Vagina (tissue), 2 donors: Measurements from ENCODE around the gene SYCE3. TPM values are rescaled to one million over a fixed set of nuclear protein-coding genes. Genes with fewer than 3 reads are reported as not detected.

Experiments
- DNase-seq, 2 donors: peaks; one replicate each; pipeline ENCODE4 v3.0.0-alpha.2; 2017; ENCODE audit errors: extremely low spot score in 2 of 2
- H3K27ac ChIP-seq: fragments of 200-600 bp; sonication (generic); one replicate; pipeline ENCODE4 v1.5.1; 2019
- H3K27me3 ChIP-seq: fragments of 200-600 bp; sonication (generic); one replicate; pipeline ENCODE4 v1.5.1; 2019
- H3K36me3 ChIP-seq, 2 donors: fragments of 200-600 bp; sonication (generic); one replicate each; pipeline ENCODE4 v1.5.1; 2017 to 2019
- H3K4me1 ChIP-seq: fragments of 200-600 bp; sonication (generic); one replicate; pipeline ENCODE4 v1.5.1; 2019
- H3K4me3 ChIP-seq, 2 donors: fragments of 200-600 bp; sonication (generic); 1 replicate in 1 of 2; 2 replicates in 1 of 2; pipeline ENCODE4 v1.5.1; 2016 to 2019
- H3K9me3 ChIP-seq: fragments of 200-600 bp; sonication (generic); one replicate; pipeline ENCODE4 v1.5.1; 2019
- CTCF ChIP-seq, 3 experiments: fragments of 450-650 bp in 2 of 3; fragments of 200-600 bp in 1 of 3; sonication (generic) in 1 of 3; IDR thresholded peaks; one replicate each; pipeline ENCODE4 v1.5.1; 2017 to 2019; ENCODE audit warnings: antibody characterized with exemption in 3 of 3, mild to moderate bottlenecking in 2 of 3, moderate library complexity in 2 of 3
- POLR2A ChIP-seq, 2 donors: fragments of 450-650 bp; IDR thresholded peaks; one replicate each; pipeline ENCODE4 v1.6.1; 2017; ENCODE audit warnings: antibody characterized with exemption in 2 of 2, mild to moderate bottlenecking in 2 of 2, moderate library complexity in 2 of 2
- POLR2AphosphoS5 ChIP-seq, 2 donors: sonication (generic); formaldehyde crosslinking; IDR thresholded peaks; one replicate each; pipeline ENCODE4 v1.9.0; 2017; ENCODE audit warnings: antibody characterized with exemption in 2 of 2, mild to moderate bottlenecking in 2 of 2, low read depth in 1 of 2; ENCODE audit not compliant: insufficient read depth in 1 of 2
- intact Hi-C: fragments of 100-400 bp; cut with DNase I; formaldehyde crosslinking; loops from one replicate; pipeline ENCODE4 v1.15.1; 2023
- total RNA-seq: library from RNA; depleted of rRNA; stranded (reverse); fragments of >200 nt; gene quantifications from one replicate; pipeline ENCODE4 v1.2.3, GENCODE V29; 2016

SYCE3 gene
- total RNA-seq, 1 donor from 2014 or later: not detected

- Histone ChIP-seq H3K9me3 (no peaks in the 10 kb centered on the region), H3K36me3 (peaks cover 0 to 37% of the 10 kb centered on the region in 2 donors), H3K4me3 (peak within 1 kb of the TSS; percentile 61 to 84), H3K27me3 (no peaks in the 10 kb centered on the region), H3K4me1 (peaks cover 45% of the 10 kb centered on the region), H3K27ac (peak within 1 kb of the TSS; percentile 92)
- no peak for DNase-seq
- TF ChIP-seq POLR2AphosphoS5 (IDR thresholded peaks at IDR 0.05; ENCODE audit: insufficient read depth in 1 of 2, low read depth in 1 of 2): peak; percentile 79 to 90
- peak in 1 of 3 experiments; percentile 45 for TF ChIP-seq CTCF (IDR thresholded peaks at IDR 0.05)
- TF ChIP-seq POLR2A (IDR thresholded peaks at IDR 0.05): peak; percentile 45 to 52
- intact Hi-C loops: loop anchor here (5.0 to 10.0 kb wide), 2 partner anchors 57 to 260 kb away; partner anchors contain the start of genes CHKB and MAPK12
Measured at GRCh38 chr22:50525104-50525857, 37.4 kb downstream of the SYCE3 start, which contains the start of gene SCO2. Gene SCO2, minus strand, starts transcription at chr22:50525598. Its CDS starts 1,187 bp downstream, at chr22:50524411.

GRCh38 chr22:50524676-50525103 is 38.0 kb downstream of the SYCE3 start:
- Histone ChIP-seq H3K27me3 (no peaks in the 10 kb centered on the region), H3K9me3 (no peaks in the 10 kb centered on the region), H3K4me1 (peaks cover 43% of the 10 kb centered on the region), H3K27ac (peak overlapping the region; percentile 92), H3K36me3 (peaks cover 0 to 41% of the 10 kb centered on the region in 2 donors), H3K4me3 (peak overlapping the region; percentile 61 to 84)
- no peak for DNase-seq
- intact Hi-C loops: loop anchor here (5.0 to 10.0 kb wide), 2 partner anchors 58 to 260 kb away; partner anchors contain the start of genes CHKB and MAPK12
- no peak for TF ChIP-seq CTCF (IDR thresholded peaks at IDR 0.05)
- no peak for TF ChIP-seq POLR2AphosphoS5 (IDR thresholded peaks at IDR 0.05; ENCODE audit: insufficient read depth in 1 of 2, low read depth in 1 of 2)
- no peak for TF ChIP-seq POLR2A (IDR thresholded peaks at IDR 0.05)

GRCh38 chr22:50523806-50524675 is 38.7 kb downstream of the SYCE3 start:
- peaks cover 0 to 47% of the 10 kb centered on the region in 2 donors for H3K36me3 ChIP-seq

GRCh38 chr22:50523458-50523805 is 39.3 kb downstream of the SYCE3 start:
- Histone ChIP-seq H3K4me1 (peaks cover 31% of the 10 kb centered on the region), H3K27me3 (no peaks in the 10 kb centered on the region), H3K9me3 (no peaks in the 10 kb centered on the region), H3K27ac (no peak overlapping the region), H3K4me3 (no peak overlapping the region), H3K36me3 (peaks cover 0 to 53% of the 10 kb centered on the region in 2 donors)
- DNase-seq: no peak
- intact Hi-C loops: loop anchor here (10.0 kb wide), 1 partner anchor 259 kb away; the partner anchor contains the start of gene MAPK12
- TF ChIP-seq POLR2A (IDR thresholded peaks at IDR 0.05) (no peak), POLR2AphosphoS5 (IDR thresholded peaks at IDR 0.05; ENCODE audit: insufficient read depth in 1 of 2, low read depth in 1 of 2) (no peak)

More at GRCh38 chr22:50523806-50524675, 38.7 kb downstream of the SYCE3 start:
- no peaks in the 10 kb centered on the region for H3K9me3 ChIP-seq
- H3K27me3 ChIP-seq: no peaks in the 10 kb centered on the region
- peaks cover 37% of the 10 kb centered on the region for H3K4me1 ChIP-seq
- TF ChIP-seq POLR2A (IDR thresholded peaks at IDR 0.05): no peak
- no peak for TF ChIP-seq CTCF (IDR thresholded peaks at IDR 0.05)
- no peak for TF ChIP-seq POLR2AphosphoS5 (IDR thresholded peaks at IDR 0.05; ENCODE audit: insufficient read depth in 1 of 2, low read depth in 1 of 2)
- H3K27ac ChIP-seq: no peak overlapping the region
- no peak for DNase-seq
- H3K4me3 ChIP-seq: peak overlapping the region; percentile 61 to 84
- intact Hi-C loops: loop anchor here (10.0 kb wide), 1 partner anchor 259 kb away; the partner anchor contains the start of gene MAPK12
